Fibroblast of mammary gland (primary cell): Measurements from ENCODE around the gene CDC42EP4.

Experiments used
- DNase-seq: peaks from one replicate; pipeline ENCODE4 v3.0.0-alpha.2; 2010; ENCODE audit warnings: low read depth
- H3K4me3 ChIP-seq: 2 replicates; pipeline ENCODE4 v1.5.1; 2011; ENCODE audit warnings: low read depth, mild to moderate bottlenecking, low read length, moderate library complexity; ENCODE audit not compliant: control insufficient read depth
- CTCF ChIP-seq: conservative IDR thresholded peaks from 2 replicates; pipeline ENCODE4 v1.5.1; 2011; ENCODE audit warnings: low read depth, low read length, inconsistent platforms; ENCODE audit not compliant: control insufficient read depth, insufficient read depth

Gene CDC42EP4

GRCh38 chr17:73301369-73301768 is 10.4 kb downstream of the CDC42EP4 start:
- DNase-seq: no peak
- no peak for TF ChIP-seq CTCF
- no peak overlapping the region for H3K4me3 ChIP-seq

- no peak for TF ChIP-seq CTCF
- DNase-seq: no peak
- H3K4me3 ChIP-seq: no peak overlapping the region
Observed at GRCh38 chr17:73300392-73300791, 11.4 kb downstream of the CDC42EP4 start.

- no peak for DNase-seq
- no peak for TF ChIP-seq CTCF
Observed at GRCh38 chr17:73297934-73298861, 13.6 kb downstream of the CDC42EP4 start.

GRCh38 chr17:73293480-73293911 is 18.3 kb downstream of the CDC42EP4 start:
- no peak for TF ChIP-seq CTCF
- no peak overlapping the region for H3K4me3 ChIP-seq
- peak; percentile 91 for DNase-seq

More at GRCh38 chr17:73297934-73298861, 13.6 kb downstream of the CDC42EP4 start:
- no peak overlapping the region for H3K4me3 ChIP-seq

- H3K4me3 ChIP-seq: no peak overlapping the region
- DNase-seq: no peak
Observed at GRCh38 chr17:73293031-73293430, 18.8 kb downstream of the CDC42EP4 start.

GRCh38 chr17:73292031-73292531 is 19.7 kb downstream of the CDC42EP4 start:
- no peak for TF ChIP-seq CTCF
- peak; percentile 86 for DNase-seq
- peak overlapping the region; percentile 7 for H3K4me3 ChIP-seq

More at GRCh38 chr17:73293031-73293430, 18.8 kb downstream of the CDC42EP4 start:
- TF ChIP-seq CTCF: no peak
